ENCODE measurements around the gene MKNK2.

Gene MKNK2

GRCh38 chr19:2056837-2057192, 5.8 kb upstream of the MKNK2 start:
- FAIRE-seq, result no peak

DNA sequence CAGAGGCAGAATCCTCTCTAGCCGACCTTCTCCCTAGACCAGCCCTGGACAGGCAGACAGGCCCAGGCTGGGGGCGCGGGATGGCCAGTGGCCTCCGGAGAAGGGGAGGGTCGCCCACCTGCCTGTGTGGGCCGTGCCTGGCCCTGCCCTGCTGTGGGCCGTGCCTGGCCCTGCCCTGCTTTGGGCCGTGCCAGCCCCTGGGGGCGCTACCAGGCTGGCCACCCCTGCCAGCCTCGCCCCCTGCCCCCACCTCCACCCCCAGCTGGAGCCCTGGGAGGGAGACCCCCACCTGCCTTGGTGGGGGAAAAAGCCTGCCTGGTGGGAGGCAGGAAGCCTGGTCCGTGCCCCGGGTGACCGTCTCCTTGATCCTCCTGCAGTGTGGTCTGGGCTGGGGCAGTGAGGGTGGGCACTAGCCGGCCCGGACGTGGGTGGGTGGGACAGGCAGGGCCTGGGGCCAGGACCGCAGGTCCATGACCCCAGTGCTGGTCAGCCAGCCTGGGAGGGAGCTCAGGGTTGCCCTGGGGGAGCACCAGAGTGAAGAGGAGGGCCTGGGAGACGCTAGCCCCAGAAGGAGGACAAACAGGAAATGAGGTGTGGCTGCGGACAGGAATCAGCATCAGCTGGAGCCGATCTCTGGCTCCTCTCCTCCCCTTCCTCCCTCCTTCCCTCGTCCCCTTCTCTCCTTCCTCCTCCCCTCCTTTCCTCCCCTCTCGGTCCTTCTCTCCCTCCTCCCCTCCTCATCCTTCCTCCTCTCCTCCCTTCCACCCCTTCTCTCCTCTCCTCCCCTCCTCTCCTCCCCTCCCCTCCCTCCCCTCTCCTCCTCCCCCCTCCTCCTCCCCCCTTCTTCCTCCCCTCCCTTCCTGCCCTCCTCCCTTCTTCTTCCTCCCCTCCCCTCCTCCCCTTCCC, 5.1 kb upstream of the MKNK2 start:
- FAIRE-seq, result no peak

DNA sequence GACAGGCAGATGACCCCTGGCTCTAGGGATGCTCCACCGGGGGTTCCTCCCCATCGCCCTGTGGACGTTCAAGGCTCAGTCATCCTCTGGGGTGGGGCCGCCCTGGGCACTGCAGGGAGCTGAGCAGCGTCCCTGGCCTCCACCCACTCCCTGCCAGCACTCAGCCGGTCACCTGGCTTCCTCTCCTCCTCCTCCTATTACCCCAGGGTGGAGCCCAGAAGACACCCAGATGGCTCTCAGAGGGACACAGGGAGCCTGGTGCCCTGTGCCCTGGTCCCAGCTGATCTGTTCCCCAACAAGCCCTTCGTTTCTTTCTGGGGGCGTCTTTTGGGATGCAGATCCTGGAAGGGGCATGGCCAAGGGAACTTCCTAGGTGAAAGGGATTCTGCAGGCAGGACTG, 3.7 kb upstream of the MKNK2 start:
- no peak for FAIRE-seq

- no peak for FAIRE-seq
These were observed 2.8 kb upstream of the MKNK2 start for GRCh38 chr19:2053601-2054389.

DNA sequence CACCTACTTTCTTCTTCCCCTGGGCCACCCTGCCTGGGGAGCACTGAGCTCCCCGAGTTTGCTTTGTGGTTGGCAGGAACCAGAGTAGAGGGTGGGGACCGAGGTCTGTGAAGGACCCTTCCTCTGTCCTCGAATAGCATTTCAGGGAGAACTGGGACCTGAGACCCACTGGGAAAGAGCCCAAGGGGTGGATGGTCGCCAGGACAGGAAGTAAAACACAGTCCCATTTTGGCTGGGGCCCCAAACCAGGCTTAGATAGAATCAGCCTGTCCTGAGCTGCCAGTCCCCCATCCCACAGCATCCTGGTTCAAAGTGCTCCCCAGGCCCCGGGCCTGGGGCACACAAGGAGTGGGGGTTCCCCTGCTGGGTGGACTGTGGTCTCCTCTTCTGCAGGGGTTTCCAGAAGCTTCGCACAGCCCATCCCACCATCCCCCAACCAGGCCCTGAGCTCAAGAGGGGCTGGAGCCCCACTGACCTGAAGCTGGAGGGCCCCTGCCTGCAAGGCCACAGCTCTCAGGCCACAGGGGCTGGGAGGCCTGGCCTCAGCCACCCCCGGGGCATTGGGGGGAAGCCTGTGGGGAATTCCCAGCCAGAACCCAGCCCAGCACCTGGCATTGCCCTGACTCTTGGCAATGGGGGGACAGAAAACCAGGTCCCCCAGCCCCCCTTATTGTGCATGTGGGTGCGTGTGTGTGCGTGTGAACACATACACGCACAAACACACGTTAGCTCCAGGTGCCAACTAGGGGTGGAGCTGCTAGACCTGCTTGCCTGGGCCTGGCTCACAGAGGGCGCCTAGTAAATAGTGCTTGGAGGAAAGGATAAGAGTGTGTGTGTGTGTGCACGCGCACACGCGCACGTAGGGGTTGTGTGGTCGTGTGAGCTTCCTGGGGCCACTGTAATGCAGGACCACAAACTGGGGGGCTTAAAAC, 995 bp upstream of the MKNK2 start:
- no peak for FAIRE-seq

- no peak for FAIRE-seq
These were observed 574 bp downstream of the MKNK2 start for GRCh38 chr19:2050349-2050990.

- FAIRE-seq, result no peak
These were observed 1.2 kb downstream of the MKNK2 start for GRCh38 chr19:2049741-2050348.

DNA sequence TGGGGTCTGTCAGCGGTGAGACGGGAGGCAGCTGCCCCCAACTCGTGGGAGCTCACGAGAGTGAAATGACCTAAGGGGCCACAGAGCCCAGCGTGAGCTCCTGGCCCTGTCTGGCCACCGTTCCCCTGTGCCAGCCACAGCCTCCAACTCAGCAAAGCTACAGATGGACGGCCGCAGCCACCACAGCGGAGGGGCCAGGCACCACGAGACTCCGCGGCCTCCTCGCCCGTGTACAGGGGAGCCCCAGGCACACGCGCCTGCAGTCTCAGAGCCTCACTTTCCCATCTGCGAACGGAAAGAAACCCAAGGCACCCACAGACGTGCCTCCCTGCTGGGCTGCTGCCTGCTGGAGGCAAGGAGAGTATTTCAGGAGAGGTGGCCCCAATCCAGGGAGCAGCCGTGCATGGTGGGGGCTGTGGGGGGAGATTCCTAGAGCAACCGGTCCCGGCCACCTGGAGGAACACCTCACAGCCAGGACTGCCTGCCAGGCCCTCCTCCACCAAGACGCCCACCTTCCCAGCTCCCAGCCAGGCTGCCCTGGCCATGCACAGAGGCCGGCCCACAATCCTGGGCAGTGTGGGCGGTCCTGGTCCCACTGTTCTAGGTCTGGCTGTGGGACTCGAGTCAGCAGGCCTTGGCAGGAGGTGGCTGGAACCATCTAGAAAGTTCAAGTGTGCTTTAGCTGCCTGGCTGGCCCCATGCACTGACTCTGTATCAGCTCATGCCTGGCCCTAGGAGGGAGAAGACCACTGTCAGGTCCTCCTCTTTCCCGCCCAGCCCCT, 1.9 kb downstream of the MKNK2 start:
- no peak for FAIRE-seq

DNA sequence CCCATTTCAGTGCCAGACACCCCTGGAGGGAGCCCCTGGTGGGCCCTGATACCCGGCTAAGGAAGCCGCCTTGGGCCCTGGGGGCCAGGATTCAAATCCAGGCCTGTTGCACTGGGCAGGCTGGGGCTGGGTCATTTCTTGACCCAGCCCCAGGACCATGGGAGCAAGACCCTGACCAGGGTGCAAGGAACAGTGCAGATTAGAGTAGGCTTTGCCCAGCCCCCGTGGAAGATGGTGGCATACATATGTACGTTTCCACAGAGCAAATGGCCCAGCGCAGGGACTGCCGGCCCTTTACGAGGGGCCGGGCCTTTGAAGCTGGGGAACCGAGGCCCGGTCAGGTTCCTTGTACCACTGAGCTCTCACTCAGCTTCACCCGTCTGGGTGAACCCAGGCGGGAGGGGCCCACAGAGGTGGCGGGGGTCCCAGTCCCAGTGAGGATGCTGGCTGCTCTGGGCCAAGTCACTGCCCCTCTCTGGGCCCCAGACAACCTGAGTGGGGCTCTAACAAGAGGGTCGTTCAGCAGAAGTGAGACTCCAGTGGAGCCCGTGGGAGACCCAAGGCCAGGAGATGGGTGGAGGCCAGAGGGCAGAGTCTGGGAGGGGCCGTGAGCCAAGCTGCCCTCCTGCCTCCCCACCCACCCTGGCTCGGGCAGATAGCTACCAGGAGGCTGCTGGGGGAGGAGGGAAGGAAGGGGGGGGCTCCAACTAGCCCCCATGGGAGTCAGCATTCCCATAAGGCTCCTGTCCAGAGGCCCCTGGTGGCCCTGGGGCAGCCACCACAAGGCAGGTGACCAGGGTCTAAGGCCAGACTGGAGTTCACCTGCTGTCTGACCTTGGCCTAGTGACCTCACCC, 2.7 kb downstream of the MKNK2 start:
- no peak for FAIRE-seq

GRCh38 chr19:2047449-2048103, 3.5 kb downstream of the MKNK2 start:
- FAIRE-seq, result no peak

DNA sequence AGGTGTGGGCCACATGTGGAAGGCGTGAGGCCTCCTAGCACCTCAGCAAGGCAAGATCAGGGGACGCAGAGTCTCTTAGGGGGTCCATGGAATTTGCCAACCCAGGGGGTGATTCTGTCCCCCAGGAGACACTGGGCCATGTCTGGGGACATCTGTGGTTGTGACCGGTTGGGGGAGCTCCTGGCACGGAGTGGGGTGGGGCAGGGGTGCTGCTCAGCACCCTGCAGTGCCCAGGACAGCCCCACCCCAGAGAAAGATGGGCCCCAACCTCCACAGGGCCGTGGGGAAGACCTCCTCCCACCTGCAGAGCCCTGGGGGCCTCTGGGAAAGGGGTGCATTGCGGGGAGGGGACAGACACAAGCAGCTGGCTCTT, 4.0 kb downstream of the MKNK2 start:
- no peak for FAIRE-seq

- FAIRE-seq, result no peak
These were observed 4.8 kb downstream of the MKNK2 start for GRCh38 chr19:2046046-2046907.

- no peak for FAIRE-seq
These were observed 5.5 kb downstream of the MKNK2 start for GRCh38 chr19:2045501-2046045.

DNA sequence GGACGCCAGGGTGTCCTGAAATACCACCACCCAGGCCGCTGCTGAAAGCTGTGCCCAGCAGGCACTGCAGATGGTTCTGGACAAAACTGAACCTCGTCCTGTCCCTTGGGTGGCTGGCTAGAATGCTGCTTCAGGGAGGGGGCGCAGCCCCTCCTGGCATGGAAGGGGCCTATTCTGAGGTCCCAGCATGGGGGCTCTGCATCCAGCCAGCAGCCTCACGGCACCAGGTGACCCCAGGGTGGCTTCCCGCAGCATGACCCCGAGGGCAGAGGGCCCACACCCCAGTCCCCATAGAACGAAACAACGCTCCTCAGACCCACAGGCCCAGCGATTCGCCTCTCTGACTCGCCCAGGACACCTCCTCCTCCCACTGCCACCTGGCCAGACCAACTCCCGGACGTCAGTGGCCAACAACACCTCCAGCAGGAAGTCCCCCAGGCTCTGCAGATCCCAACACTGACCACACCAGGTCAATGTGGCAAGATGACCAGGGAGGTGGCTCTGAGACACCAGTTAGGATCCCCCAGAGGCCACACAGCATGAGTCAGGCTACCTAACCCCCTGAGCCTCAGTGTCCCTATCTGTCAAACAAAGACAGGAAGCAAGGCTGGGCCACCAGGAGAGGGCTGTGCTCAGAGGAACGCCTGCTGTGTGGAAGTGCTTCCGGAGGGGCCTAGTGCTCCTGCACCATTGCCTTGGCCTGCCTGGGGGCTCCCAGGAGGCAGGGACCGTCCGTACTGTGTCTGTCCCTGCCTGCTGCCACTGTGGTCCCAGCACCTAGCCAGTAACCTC, 6.1 kb downstream of the MKNK2 start:
- FAIRE-seq, result no peak

GRCh38 chr19:2043961-2044708, 6.9 kb downstream of the MKNK2 start:
- FAIRE-seq, result no peak

DNA sequence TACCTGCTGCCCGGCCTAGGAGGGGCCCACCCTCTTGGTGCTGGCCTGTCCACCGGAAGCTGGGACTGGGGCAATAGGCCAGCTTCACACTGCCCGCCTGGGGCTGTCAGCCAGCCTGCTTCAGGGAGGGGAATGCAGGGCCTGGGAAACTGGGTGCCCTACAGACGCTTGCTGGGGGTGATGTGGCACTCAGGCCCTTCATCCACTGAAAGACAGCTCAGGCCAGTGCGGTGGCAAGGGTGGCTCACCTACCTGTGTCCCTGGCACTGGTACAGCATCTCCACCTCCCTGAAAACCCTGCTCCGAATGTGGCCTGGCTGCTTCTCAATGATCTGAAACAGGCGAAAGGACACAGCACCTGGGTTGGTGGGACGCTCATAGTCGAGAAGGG, 7.8 kb downstream of the MKNK2 start:
- FAIRE-seq, result no peak
